Chondrocyte (in vitro differentiated cells): Measurements from ENCODE around the gene CCDC198. TPM values are rescaled to one million over a fixed set of nuclear protein-coding genes. Genes with fewer than 3 reads are reported as not detected.

Experiments
- DNase-seq: peaks from one replicate; pipeline ENCODE4 v3.0.0; 2021; ENCODE audit warnings: mixed read lengths, low spot score
- H3K27ac Mint-ChIP-seq: one replicate; pipeline ENCODE4 v1.8.0; 2021; ENCODE audit warnings: mild to moderate bottlenecking, moderate library complexity, mixed read lengths; ENCODE audit not compliant: unreplicated experiment
- H3K27me3 Mint-ChIP-seq: 2 replicates; pipeline ENCODE4 v1.8.0; 2021; ENCODE audit warnings: low read depth, mixed read lengths
- H3K36me3 Mint-ChIP-seq: 2 replicates; pipeline ENCODE4 v1.8.0; 2021; ENCODE audit warnings: low read depth, mixed read lengths
- H3K4me1 Mint-ChIP-seq: 2 replicates; pipeline ENCODE4 v1.8.0; 2021; ENCODE audit warnings: low read depth, mild to moderate bottlenecking, mixed read lengths
- H3K4me3 Mint-ChIP-seq: one replicate; pipeline ENCODE4 v1.8.0; 2021; ENCODE audit warnings: mild to moderate bottlenecking, moderate library complexity, mixed read lengths; ENCODE audit not compliant: unreplicated experiment
- H3K9me3 Mint-ChIP-seq: 2 replicates; pipeline ENCODE4 v1.8.0; 2021; ENCODE audit warnings: low read depth, mixed read lengths
- CTCF ChIP-seq: fragments of 200-600 bp; sonication (generic); IDR thresholded peaks from 2 replicates; pipeline ENCODE4 v1.5.0; 2021; ENCODE audit warnings: antibody characterized with exemption, mild to moderate bottlenecking, moderate library complexity
- total RNA-seq: library from RNA; stranded (reverse); gene quantifications from 3 replicates; pipeline ENCODE4 v1.2.1, GENCODE V29; 2021

The CCDC198 gene
- total RNA-seq, 1 donor from 2014 or later: not detected

- no peak for DNase-seq
- no peak overlapping the region for H3K27ac Mint-ChIP-seq
- H3K4me3 Mint-ChIP-seq: no peak overlapping the region
- peaks cover 8% of the 10 kb centered on the region for H3K27me3 Mint-ChIP-seq
- no peak for TF ChIP-seq CTCF
- H3K9me3 Mint-ChIP-seq: peaks cover 5% of the 10 kb centered on the region
- no peaks in the 10 kb centered on the region for H3K36me3 Mint-ChIP-seq
- H3K4me1 Mint-ChIP-seq: no peaks in the 10 kb centered on the region
Measured at GRCh38 chr14:57512220-57512619, 18.6 kb upstream of the CCDC198 start.

GRCh38 chr14:57508756-57509155 is 15.1 kb upstream of the CCDC198 start:
- peaks cover 8% of the 10 kb centered on the region for H3K27me3 Mint-ChIP-seq
- no peaks in the 10 kb centered on the region for H3K36me3 Mint-ChIP-seq
- TF ChIP-seq CTCF: no peak
- H3K27ac Mint-ChIP-seq: no peak overlapping the region
- H3K4me1 Mint-ChIP-seq: no peaks in the 10 kb centered on the region
- H3K4me3 Mint-ChIP-seq: no peak overlapping the region
- no peak for DNase-seq
- H3K9me3 Mint-ChIP-seq: no peaks in the 10 kb centered on the region

GRCh38 chr14:57502586-57503254 is 9.1 kb upstream of the CCDC198 start:
- no peak for TF ChIP-seq CTCF
- Mint-ChIP-seq H3K9me3 (peaks cover 4% of the 10 kb centered on the region), H3K27me3 (peaks cover 4% of the 10 kb centered on the region), H3K4me3 (no peak overlapping the region), H3K4me1 (no peaks in the 10 kb centered on the region), H3K36me3 (no peaks in the 10 kb centered on the region), H3K27ac (no peak overlapping the region)
- no peak for DNase-seq

GRCh38 chr14:57501039-57501557 is 7.4 kb upstream of the CCDC198 start:
- Mint-ChIP-seq H3K4me1 (no peaks in the 10 kb centered on the region), H3K9me3 (peaks cover 4% of the 10 kb centered on the region), H3K36me3 (no peaks in the 10 kb centered on the region), H3K27me3 (peaks cover 10% of the 10 kb centered on the region), H3K4me3 (no peak overlapping the region), H3K27ac (no peak overlapping the region)
- no peak for TF ChIP-seq CTCF
- no peak for DNase-seq

GRCh38 chr14:57498659-57499058 is 5.0 kb upstream of the CCDC198 start:
- no peak overlapping the region for H3K4me3 Mint-ChIP-seq
- peaks cover 17% of the 10 kb centered on the region for H3K27me3 Mint-ChIP-seq
- no peak for DNase-seq
- TF ChIP-seq CTCF: no peak
- H3K9me3 Mint-ChIP-seq: peaks cover 4% of the 10 kb centered on the region
- H3K36me3 Mint-ChIP-seq: no peaks in the 10 kb centered on the region
- peaks cover 3% of the 10 kb centered on the region for H3K4me1 Mint-ChIP-seq
- no peak overlapping the region for H3K27ac Mint-ChIP-seq
